ENCODE measurements around the gene ENAH.
A peak's percentile ranks its signal among the peaks of the same experiment; 100 is the strongest.

ENAH gene

GRCh38 chr1:225603538-225604354, 49.2 kb downstream of the ENAH start:
- DNase-seq (ENCODE audit: low spot score): peak; percentile 51

GRCh38 chr1:225602590-225603206, 50.2 kb downstream of the ENAH start:
- DNase-seq (ENCODE audit: low spot score): no peak

GRCh38 chr1:225601902-225602589, 50.9 kb downstream of the ENAH start:
- DNase-seq (ENCODE audit: low spot score): no peak

DNA sequence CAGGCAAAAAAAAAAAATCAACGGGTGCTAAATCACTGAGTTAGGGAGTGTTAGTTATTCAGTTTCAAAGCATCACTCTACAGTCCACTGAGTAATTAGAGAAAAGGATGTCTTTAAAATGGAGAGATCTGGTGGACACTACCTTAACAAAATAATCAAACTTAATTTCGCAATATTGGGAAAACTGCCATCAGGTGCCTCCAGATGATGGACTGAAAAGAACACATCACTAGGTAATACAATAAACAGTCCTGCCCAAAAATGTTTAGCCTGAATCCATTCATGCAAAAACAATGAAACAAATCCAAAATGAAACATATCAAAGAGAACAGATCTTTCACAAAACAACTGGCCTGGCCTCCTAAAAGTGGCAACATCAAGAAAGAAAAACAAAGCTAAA, 54.1 kb downstream of the ENAH start:
- DNase-seq (ENCODE audit: low spot score): no peak

DNA sequence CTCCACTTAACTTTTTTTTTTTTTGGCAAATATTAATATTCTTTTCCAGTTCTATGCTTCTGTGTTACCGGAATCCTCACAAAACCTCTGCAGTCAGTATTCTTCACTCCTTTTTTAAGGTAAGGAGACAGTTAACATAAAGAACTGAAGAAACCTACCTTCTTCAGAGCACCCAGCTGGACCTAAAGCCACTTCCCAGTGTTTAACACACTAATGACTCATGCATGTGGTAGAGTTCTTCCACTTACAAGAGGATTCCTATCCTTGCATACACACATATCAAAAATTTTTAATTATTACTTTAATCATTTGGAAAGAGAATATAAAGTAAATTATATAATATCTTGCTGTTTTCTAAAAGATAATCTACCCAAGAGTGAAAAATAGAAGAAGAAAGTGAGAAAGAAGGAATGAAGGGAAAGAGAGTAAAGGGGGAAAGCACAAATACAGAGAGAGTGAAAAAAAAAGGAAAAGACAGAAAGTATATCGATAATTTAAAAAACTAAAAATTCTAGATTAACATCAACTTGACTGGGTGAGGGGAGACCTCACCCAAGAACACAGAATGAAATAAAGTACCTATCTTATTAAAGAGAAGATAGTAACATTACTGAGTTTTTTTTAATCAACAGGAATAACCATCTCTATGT, 54.9 kb downstream of the ENAH start:
- no peak for DNase-seq (ENCODE audit: low spot score)

DNA sequence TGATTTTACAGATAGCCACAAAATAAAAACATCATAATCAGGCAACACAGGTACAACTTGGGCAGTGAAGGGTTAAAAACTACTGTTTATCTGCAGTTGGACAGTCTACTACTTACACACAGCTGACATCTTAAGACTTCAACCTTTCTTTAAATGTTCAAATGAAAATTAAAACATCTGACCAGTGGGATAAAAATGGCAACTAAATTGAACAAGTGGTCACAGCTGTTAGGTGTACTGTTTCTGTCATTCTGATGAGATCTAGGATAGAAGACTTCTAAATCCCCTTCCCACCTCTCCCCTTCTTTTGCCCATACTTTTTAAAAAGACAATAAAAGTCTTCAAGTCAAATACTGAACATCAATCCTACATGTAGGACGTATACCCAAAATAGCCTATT, 56.2 kb downstream of the ENAH start:
- DNase-seq (ENCODE audit: low spot score): no peak

GRCh38 chr1:225595974-225596551, 56.9 kb downstream of the ENAH start:
- DNase-seq (ENCODE audit: low spot score): no peak

- no peak for DNase-seq (ENCODE audit: low spot score)
Observed at GRCh38 chr1:225595452-225595851, 57.5 kb downstream of the ENAH start.

DNA sequence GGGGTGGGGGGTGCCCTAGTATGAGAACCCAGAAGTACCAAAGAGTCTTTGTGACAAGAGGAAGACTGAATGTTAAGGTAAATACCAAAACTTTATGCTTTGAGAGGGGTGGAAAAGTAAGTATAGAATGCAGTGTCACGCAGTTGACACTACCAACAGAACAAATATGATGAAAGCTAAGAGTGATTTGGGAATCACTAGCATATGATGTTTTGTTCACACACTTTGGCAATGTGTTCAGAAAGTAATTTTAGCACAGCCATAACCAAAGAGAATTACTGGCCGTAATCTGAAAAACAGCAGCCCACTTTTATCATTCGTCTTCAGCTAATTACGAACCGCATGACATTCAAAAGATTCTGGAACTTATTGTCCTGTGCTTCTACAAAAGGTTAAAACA, 59.5 kb downstream of the ENAH start:
- DNase-seq (ENCODE audit: low spot score): no peak

DNA sequence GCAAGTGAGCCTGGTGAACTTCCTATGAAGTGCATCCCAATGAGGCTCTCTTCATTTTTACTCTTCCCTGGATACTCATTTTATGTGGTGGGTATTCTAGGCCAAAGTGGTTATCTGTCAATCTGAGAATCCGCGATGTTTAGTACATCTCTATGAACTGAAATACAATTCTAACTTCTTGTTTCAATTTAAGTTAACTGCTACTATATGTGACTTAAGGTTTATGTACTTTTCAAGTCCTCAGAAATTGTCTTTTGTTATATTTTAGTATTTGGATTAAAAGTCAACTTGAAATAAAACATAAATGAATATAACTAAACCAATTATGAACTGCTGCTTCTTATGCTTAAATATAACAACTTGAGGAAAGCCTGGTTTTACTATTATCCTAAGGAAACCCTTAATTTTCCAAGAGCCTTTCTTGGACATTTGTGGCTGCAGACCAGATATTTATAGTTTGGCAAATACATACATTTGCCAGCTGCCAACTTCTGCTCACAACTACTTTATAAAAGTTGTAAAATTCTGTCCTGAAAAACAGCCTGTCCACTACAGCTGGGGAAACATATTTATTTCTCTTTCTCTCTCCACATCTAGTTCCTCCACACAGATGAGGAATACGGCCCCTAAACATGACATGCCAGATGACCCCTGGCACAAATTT, 60.4 kb downstream of the ENAH start:
- DNase-seq (ENCODE audit: low spot score): no peak

- no peak for DNase-seq (ENCODE audit: low spot score)
Observed at GRCh38 chr1:225587310-225587709, 65.6 kb downstream of the ENAH start.

DNA sequence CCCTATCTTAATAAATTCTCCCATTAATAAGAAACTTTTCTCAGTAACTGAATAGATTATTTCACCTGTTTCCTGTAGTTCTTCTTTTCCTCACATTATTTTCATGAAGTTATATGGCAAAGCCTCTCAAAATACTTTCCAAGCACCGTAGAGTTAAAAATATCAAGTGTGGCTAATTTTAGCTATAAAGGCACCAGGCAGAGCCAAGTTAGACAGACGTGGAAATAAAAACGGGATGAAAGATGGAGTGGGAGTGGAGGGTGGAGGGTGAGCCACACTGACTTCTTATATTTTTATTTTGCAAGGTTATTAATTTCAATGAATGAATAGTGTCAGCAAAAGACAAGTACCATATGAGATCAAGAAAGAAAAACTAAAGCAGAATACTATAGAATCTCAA, 71.7 kb downstream of the ENAH start:
- no peak for DNase-seq (ENCODE audit: low spot score)

GRCh38 chr1:225580238-225581099, 72.5 kb downstream of the ENAH start:
- DNase-seq (ENCODE audit: low spot score): no peak

- no peak for DNase-seq (ENCODE audit: low spot score)
Observed at GRCh38 chr1:225578251-225578977, 74.5 kb downstream of the ENAH start.

DNA sequence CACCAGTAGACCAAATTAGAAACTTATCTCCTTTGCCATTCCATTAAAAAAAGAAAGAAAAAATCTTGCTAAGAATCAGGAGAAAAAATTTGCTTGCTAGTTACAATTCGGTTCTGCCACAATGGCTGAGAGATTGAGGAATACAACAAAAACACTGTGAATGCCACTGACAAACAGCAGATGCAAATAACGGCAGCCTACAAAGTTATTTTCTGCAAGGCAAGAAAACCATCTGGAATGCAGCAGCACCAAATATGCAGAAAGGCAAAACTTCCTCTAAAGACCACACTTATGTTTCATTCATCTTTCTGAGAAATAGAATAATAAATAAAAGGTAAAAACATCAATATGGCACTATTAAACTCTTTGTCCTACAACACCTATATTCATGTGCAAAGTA, 75.7 kb downstream of the ENAH start:
- DNase-seq (ENCODE audit: low spot score): no peak

GRCh38 chr1:225573216-225573615, 79.7 kb downstream of the ENAH start:
- DNase-seq (ENCODE audit: low spot score): no peak

DNA sequence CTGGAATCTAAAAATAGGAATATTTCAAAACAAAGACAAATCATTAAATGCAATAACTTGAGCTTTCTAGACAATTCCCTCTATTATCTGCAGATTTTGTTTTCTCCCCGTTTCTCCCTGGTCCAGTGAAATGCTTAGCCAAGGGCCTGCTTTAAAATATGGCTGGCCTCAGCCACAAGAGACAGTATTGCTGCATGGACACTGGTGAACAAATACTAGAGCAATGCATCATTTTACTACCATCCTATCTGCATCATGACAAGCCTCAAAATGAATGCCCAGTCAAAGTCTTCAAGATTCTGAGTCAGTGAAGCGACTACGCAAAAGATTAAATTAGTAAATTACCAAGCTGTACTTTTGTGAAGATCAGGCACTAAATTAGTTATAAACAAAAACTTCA, 80.5 kb downstream of the ENAH start:
- no peak for DNase-seq (ENCODE audit: low spot score)

DNA sequence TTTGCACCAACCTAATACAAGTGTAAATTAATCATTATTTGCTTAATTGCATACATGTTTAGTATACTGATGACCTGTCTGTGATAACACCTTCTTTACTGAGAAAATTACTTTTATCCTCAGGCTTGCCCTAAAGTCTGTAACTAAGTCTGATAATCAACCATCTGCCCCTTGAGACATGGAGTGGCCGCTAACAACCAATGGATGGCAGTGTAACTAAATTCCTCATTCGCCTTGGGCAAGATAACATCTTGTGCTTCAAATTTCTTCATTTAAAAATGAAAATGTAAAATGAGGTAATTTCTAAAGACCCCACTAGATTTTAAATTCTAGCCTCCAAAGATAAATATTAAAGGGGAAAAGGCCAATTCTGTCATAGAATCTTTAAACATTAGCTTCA, 85.1 kb downstream of the ENAH start:
- no peak for DNase-seq (ENCODE audit: low spot score)

DNA sequence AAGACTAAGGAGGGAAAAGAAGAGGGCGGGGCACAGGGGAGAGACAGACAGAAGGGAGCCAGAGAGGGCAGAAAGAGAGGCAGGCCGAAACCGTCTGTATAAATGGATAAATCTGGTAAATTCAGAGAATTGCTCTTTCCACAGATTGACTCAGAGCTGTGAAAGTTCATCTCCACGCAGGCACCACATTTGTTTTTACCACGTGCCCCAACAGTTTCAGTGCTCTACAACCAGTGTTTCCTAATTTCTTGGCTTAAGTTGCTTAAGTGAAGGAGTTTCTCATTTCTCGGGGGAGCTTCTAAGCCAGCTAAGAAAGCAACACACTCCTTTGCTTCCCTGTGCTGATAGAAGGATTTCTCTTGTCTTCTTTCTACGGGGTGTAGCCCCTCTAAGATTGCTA, 87.1 kb downstream of the ENAH start:
- DNase-seq (ENCODE audit: low spot score): no peak

DNA sequence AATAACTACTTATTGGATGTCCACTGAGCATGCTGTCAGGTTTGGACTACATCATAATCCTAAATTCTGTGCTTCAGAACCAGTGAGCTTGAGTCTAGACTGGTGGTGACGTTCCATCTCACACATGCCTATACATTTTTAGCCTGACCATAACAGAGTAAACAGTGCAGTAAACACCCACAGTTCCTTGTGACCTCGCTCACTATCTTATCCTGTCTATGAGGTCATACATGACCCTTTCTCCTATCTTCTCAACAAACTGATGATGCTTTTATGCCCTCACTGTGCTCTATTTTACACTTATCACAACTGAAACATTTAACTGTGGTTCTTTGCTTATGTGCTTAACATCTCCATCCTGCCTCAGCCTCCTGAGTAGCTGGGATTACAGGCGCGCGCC, 91.2 kb downstream of the ENAH start:
- DNase-seq (ENCODE audit: low spot score): no peak
